Upper lobe of left lung (tissue), 6 donors: ENCODE data around the gene AP3S2. TPM values are rescaled to one million over a fixed set of nuclear protein-coding genes. Genes with fewer than 3 reads are reported as not detected.

Source experiments
- ATAC-seq, 2 donors: fragments of 200-7000 bp; cut with Tn5 transposase; one replicate each; pipeline ENCODE4 v1.9.1; 2022; ENCODE audit warnings: mild to moderate bottlenecking in 2 of 2, moderate library complexity in 2 of 2; ENCODE audit not compliant: low FRiP score in 2 of 2
- DNase-seq, 2 donors: peaks; one replicate each; pipeline ENCODE4 v3.0.0-alpha.2; 2019 to 2020
- H3K27ac ChIP-seq, 4 donors: fragments of 200-600 bp; sonication (generic); one replicate each; pipeline ENCODE4 v1.5.1; 2016 to 2019
- H3K27me3 ChIP-seq, 4 donors: fragments of 200-600 bp; sonication (generic); one replicate each; pipeline ENCODE4 v1.5.1; 2017 to 2019
- H3K36me3 ChIP-seq, 4 donors: fragments of 200-600 bp; sonication (generic); one replicate each; pipeline ENCODE4 v1.5.1; 2016 to 2019
- H3K4me1 ChIP-seq, 4 donors: fragments of 200-600 bp; sonication (generic); one replicate each; pipeline ENCODE4 v1.5.1; 2018 to 2019
- H3K4me3 ChIP-seq, 4 donors: fragments of 200-600 bp; sonication (generic); one replicate each; pipeline ENCODE4 v1.5.1; 2017 to 2019; ENCODE audit warnings: mild to moderate bottlenecking in 2 of 4, moderate library complexity in 1 of 4
- H3K9me3 ChIP-seq, 4 donors: fragments of 200-600 bp; sonication (generic); one replicate each; pipeline ENCODE4 v1.5.1; 2018 to 2019
- CTCF ChIP-seq, 6 experiments: fragments of 450-650 bp in 4 of 6; fragments of 200-600 bp in 2 of 6; sonication (generic) in 2 of 6; IDR thresholded peaks; one replicate each; pipeline ENCODE4 v1.5.1; 2016 to 2019; ENCODE audit warnings: antibody characterized with exemption in 6 of 6
- EP300 ChIP-seq, 4 donors: sonication (generic); formaldehyde crosslinking; IDR thresholded peaks; one replicate each; pipeline ENCODE4 v1.5.1; 2017; ENCODE audit warnings: antibody characterized with exemption in 4 of 4, control low read depth in 2 of 4
- POLR2A ChIP-seq, 4 donors: fragments of 450-650 bp; IDR thresholded peaks; one replicate each; pipeline ENCODE4 v1.5.1; 2016 to 2017; ENCODE audit warnings: antibody characterized with exemption in 4 of 4, mild to moderate bottlenecking in 2 of 4
- POLR2AphosphoS5 ChIP-seq, 2 donors: sonication (generic); formaldehyde crosslinking; IDR thresholded peaks; one replicate each; pipeline ENCODE4 v1.5.1; 2017; ENCODE audit warnings: antibody characterized with exemption in 2 of 2
- WGBS, 2 donors: methylation state at CpG; one replicate each; pipeline ENCODE4 v1.1.5; 2017 to 2018; 5-methylcytosine and 5-hydroxymethylcytosine counted together
- total RNA-seq, 6 donors: library from RNA; depleted of rRNA in 4 of 6; stranded (reverse); fragments of >200 nt in 4 of 6; gene quantifications; one replicate each; pipeline versions ENCODE4 v1.1.0 to v1.2.1, GENCODE V29; 2016 to 2021
- donor health status: DM: no; HTN: no; CAD: no; lungs with moderate emphysema.
- donor health status: DM: no; HTN: yes; CAD: no; lungs with severe emphysema.

The AP3S2 gene
- total RNA-seq, 6 donors from 2014 or later, result 19.6 to 46.1 (median 28.9) TPM

GRCh38 chr15:89936051-89936785 lies 42.4 kb upstream of the AP3S2 start:
- peak in 1 of 2 donors; percentile 26 for ATAC-seq
- Histone ChIP-seq H3K27ac (no peak overlapping the region), H3K4me3 (no peak overlapping the region), H3K4me1 (no peaks in the 10 kb centered on the region), H3K27me3 (no peaks in the 10 kb centered on the region), H3K36me3 (no peaks in the 10 kb centered on the region), H3K9me3 (no peaks in the 10 kb centered on the region)
- 48 to 62% methylated on average over 5 to 8 of the region's 8 CpGs for WGBS, 2 donors
- TF ChIP-seq CTCF (IDR thresholded peaks at IDR 0.05) (no peak), EP300 (IDR thresholded peaks at IDR 0.05) (no peak), POLR2AphosphoS5 (IDR thresholded peaks at IDR 0.05) (no peak), POLR2A (IDR thresholded peaks at IDR 0.05) (no peak)
- DNase-seq, result no peak

GRCh38 chr15:89932880-89933279 lies 39.1 kb upstream of the AP3S2 start:
- 100% methylated on average over 3 of the region's 3 CpGs for WGBS, 2 donors
- H3K9me3 ChIP-seq, result no peaks in the 10 kb centered on the region
- H3K4me1 ChIP-seq, result no peaks in the 10 kb centered on the region
- H3K27me3 ChIP-seq, result no peaks in the 10 kb centered on the region
- ATAC-seq (no peak), DNase-seq (no peak)
- H3K4me3 ChIP-seq, result no peak overlapping the region
- H3K36me3 ChIP-seq, result no peaks in the 10 kb centered on the region
- no peak for TF ChIP-seq EP300 (IDR thresholded peaks at IDR 0.05)
- TF ChIP-seq CTCF (IDR thresholded peaks at IDR 0.05), result no peak
- no peak for TF ChIP-seq POLR2AphosphoS5 (IDR thresholded peaks at IDR 0.05)
- no peak for TF ChIP-seq POLR2A (IDR thresholded peaks at IDR 0.05)
- no peak overlapping the region for H3K27ac ChIP-seq

- WGBS, 2 donors, result 76 to 82% methylated on average over 4 of the region's 4 CpGs
- DNase-seq (no peak), ATAC-seq (no peak)
- no peaks in the 10 kb centered on the region for H3K27me3 ChIP-seq
- TF ChIP-seq EP300 (IDR thresholded peaks at IDR 0.05) (no peak), POLR2AphosphoS5 (IDR thresholded peaks at IDR 0.05) (no peak), CTCF (IDR thresholded peaks at IDR 0.05) (no peak), POLR2A (IDR thresholded peaks at IDR 0.05) (no peak)
- H3K36me3 ChIP-seq, result no peaks in the 10 kb centered on the region
- H3K4me3 ChIP-seq, result no peak overlapping the region
- H3K4me1 ChIP-seq, result no peaks in the 10 kb centered on the region
- no peak overlapping the region for H3K27ac ChIP-seq
- H3K9me3 ChIP-seq, result no peaks in the 10 kb centered on the region
Measured at GRCh38 chr15:89928421-89928820, 34.6 kb upstream of the AP3S2 start.

- ATAC-seq (no peak), DNase-seq (no peak)
- Histone ChIP-seq H3K27ac (no peak overlapping the region), H3K4me1 (no peaks in the 10 kb centered on the region), H3K36me3 (no peaks in the 10 kb centered on the region), H3K9me3 (no peaks in the 10 kb centered on the region), H3K4me3 (no peak overlapping the region), H3K27me3 (no peaks in the 10 kb centered on the region)
- TF ChIP-seq POLR2AphosphoS5 (IDR thresholded peaks at IDR 0.05), result no peak
- TF ChIP-seq POLR2A (IDR thresholded peaks at IDR 0.05), result no peak
- no peak for TF ChIP-seq EP300 (IDR thresholded peaks at IDR 0.05)
- no peak for TF ChIP-seq CTCF (IDR thresholded peaks at IDR 0.05)
- 75 to 76% methylated on average over 2 of the region's 2 CpGs for WGBS, 2 donors
Measured at GRCh38 chr15:89926158-89926557, 32.4 kb upstream of the AP3S2 start.
